Middle frontal gyrus (tissue), 1 donor: ENCODE results near the gene VPS36.
A peak's percentile ranks its signal among the peaks of the same experiment; 100 is the strongest.
"Not testable (repeated sequence)": the region's sequence is repeated elsewhere in the genome, so short reads cannot be mapped to it uniquely, and the experiment has no call there.

Experiments used
- DNase-seq: peaks from one replicate; pipeline ENCODE4 v3.0.0-alpha.2; 2015; ENCODE audit warnings: low spot score; ENCODE audit errors: extremely low spot score

Gene VPS36, protein sequence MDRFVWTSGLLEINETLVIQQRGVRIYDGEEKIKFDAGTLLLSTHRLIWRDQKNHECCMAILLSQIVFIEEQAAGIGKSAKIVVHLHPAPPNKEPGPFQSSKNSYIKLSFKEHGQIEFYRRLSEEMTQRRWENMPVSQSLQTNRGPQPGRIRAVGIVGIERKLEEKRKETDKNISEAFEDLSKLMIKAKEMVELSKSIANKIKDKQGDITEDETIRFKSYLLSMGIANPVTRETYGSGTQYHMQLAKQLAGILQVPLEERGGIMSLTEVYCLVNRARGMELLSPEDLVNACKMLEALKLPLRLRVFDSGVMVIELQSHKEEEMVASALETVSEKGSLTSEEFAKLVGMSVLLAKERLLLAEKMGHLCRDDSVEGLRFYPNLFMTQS

GRCh38 chr13:52450012-52450792, at the start of gene VPS36:
Gene VPS36 (minus strand): TSS chr13:52450634. CDS start chr13:52450594, 40 bp downstream.
- DNase-seq = peak; percentile 92

DNA sequence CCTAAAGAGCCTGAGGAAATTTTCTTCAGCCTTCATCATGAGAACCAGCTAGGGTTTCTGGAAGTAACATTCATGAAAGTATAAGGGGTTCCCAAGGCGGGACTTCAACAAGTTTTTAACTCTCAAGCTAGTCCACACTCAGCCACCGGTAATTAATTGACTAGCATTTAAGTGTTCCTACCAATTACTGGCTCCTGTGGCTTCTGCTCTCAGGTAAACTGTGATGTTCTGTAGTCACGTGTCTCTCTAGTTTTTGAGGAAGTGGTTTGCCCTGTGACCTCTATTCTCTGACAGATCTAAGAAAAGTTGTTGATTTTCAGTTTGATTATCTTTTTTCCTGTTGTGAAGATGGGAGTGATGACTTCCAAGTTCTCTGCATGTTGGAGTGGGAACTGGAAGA, 47.5 kb upstream of the VPS36 start:
- DNase-seq = not testable (repeated sequence)

DNA sequence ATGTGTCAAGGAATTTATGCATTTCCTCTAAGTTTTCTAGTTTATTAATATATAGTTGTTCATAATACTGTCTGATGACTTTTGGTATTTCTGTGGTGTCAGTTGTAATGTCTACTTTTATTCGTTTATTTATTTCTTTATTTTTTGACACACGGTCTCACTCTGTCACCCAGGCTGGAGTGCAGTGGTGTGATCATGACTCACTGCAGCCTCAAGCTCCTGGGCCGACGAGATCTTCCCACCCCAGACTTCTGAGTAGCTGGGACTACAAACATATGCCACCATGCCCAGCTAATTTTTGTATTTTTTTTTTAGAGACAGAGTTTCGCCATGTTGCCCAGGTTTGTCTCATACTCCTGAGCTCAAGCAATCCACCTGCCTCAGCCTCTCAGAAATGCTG, 43.8 kb upstream of the VPS36 start:
- DNase-seq = not testable (repeated sequence)

GRCh38 chr13:52491015-52491414, 40.6 kb upstream of the VPS36 start:
- not testable (repeated sequence) for DNase-seq

DNA sequence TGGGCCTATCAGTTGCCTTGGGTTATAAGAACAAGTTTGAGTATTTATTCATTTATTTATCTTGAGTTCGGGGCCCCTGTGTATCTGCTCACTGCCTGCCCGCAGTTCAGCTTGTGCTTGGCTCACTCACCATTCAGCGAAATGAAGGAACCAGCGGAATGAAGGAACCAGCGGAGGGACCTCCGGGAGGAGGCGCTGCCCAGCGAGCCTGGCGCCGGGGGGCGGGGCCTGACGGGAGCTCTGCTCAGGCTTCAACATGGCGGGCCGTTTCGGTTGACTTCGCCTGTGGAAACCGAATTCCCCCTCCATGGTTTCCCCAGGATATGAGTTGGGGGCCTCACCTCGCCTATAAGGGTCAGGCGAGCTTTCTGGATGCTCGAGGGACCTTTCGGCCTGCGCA, 38.3 kb upstream of the VPS36 start:
- not testable (repeated sequence) for DNase-seq

DNA sequence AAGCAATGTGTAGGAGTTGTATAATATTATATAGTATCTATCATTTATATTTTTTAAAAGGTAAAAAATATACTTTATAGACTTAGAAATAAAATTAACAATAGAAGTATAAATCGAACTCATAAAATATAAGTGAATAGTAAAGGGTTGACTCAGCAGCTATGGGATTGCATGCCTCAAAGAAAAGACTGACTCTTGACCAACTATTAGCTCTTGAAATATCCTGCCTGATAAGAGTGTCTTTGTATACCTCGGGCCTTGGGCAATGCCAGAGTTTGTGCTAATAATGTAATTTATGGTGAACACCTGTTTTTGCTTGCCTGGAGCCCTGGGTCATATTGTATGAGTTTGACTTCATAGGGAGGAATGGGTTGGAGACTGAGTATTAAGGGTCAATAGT, 36.6 kb upstream of the VPS36 start:
- DNase-seq = not testable (repeated sequence)

DNA sequence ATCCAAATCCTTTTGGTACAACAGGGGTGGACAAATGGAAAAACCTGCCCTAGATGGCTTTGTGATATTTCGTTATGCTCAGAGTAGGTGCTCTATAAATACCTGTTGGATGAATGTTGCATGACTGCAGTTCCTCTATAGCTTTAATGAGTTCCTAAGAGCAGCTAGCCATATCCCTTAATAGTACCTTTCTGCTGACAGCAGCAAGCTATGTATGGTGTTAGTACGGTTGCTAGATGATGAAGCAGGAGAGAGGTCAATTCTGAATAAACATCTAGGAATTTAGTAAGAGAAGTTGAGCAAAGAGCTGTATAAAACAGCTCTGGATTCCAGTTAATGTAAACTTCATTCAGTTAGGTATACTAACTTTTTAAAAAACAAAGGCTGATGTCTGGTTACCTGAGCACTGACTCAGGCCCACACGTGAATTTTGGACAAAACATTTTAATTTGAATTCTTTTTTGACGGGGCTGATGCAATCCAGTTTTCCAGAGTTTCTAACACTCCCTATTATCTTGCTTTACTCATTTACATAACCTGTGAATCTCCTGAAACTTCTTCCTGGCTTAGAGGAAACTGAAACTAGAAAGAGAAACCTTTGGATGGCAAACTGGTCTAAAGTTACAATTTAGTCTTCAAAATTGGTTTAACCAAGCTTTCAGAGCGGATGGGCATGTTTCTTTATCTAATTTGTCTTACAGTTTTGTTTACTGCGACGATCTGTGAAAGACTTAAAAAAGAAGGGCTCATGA, 30.4 kb upstream of the VPS36 start:
- DNase-seq = not testable (repeated sequence)

GRCh38 chr13:52468487-52468886, 18.1 kb upstream of the VPS36 start:
- DNase-seq = not testable (repeated sequence)

DNA sequence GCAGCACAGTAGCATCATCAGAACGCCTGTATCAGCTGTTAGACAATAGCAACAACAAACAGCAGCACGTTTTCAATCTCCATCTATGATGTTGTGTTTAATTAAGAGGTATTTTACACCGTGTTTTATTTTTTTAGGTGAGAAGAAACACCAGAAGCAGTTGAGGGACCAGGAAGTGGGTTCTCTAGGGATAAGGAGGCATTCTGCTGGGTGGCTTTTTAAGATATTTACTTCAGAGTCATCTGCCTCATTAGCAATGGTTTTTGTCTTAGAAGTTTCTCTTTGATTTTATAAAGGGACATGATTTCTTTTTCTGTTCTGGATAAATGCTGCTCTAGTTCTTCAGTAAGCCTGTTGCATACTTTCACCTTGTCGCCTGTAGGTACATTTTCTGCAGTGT, 13.1 kb upstream of the VPS36 start:
- DNase-seq = no peak

GRCh38 chr13:52461265-52461664, 10.8 kb upstream of the VPS36 start:
- no peak for DNase-seq

- no peak for DNase-seq
Measured at GRCh38 chr13:52459668-52460067, 9.2 kb upstream of the VPS36 start.

DNA sequence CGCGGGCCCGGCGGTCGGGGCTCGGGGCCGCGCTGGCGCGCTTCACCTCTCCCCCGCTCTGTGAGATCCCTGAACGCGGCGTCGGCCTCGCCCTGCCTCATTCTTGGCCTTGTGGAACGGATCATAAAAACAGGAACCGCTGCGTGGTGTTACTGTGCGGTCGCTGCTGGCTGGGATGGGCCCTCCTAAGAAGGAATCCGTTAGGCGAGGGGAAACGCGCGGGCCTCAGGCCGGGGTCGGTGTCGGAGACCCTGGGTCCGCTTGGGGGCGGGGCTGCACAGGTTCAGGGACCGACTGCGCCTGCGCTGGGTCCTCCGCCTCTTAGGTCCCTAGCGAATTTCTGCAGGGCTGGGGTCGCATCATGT, 5.2 kb upstream of the VPS36 start:
- no peak for DNase-seq

GRCh38 chr13:52454820-52455676, 4.6 kb upstream of the VPS36 start, which contains the start of gene CKAP2:
Gene CKAP2 (plus strand): TSS chr13:52455478. CDS start chr13:52455557, 79 bp downstream.
- peak; percentile 88 for DNase-seq

GRCh38 chr13:52454459-52454819, 4.0 kb upstream of the VPS36 start:
- no peak for DNase-seq

GRCh38 chr13:52452470-52452869, 2.0 kb upstream of the VPS36 start:
- DNase-seq = no peak

DNA sequence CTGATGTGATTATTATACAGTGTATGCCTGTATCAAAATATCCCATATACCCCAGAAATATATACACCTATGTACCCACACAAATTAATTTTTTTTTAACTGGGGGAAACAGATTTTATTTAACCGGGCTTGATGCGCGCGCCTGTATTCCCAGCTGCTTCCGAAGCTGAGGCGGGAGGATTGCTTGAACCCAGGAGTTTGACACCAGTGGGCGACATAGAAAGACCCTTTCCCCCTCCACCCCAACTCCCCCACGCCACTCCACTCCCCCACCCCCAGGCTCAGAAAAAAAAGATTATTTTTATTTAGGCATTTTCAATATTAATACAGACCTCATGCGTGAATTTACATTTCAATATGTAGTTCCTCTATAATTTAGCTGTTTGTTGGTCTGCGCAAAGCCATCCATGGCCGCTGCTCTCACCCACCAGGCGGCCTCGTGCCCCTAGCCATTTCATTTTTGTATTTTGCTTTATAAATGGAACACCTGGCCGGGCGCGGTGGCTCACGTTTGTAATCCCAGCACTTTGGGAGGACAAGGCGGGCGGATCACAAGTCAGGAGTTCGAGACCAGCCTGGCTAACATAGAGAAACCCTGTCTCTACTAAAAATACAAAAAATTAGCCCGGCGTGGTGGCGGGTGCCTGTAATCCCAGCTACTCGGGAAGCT, 836 bp upstream of the VPS36 start:
- no peak for DNase-seq

DNA sequence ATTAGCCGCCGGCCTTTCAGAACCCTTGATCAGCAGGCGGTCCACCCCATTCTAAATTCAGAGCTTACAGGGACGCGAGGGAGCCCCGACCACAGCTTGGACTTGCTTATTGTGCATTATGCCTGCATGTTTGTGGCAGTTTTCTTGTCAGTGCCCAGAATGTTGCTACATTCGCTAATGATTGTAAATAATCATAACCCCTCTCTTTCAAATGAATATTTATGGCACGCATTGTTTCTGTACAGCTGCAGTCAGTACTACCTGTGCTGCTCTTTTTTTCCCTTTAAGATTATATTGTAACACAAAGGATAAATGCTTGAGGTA, 321 bp upstream of the VPS36 start:
- DNase-seq = no peak

DNA sequence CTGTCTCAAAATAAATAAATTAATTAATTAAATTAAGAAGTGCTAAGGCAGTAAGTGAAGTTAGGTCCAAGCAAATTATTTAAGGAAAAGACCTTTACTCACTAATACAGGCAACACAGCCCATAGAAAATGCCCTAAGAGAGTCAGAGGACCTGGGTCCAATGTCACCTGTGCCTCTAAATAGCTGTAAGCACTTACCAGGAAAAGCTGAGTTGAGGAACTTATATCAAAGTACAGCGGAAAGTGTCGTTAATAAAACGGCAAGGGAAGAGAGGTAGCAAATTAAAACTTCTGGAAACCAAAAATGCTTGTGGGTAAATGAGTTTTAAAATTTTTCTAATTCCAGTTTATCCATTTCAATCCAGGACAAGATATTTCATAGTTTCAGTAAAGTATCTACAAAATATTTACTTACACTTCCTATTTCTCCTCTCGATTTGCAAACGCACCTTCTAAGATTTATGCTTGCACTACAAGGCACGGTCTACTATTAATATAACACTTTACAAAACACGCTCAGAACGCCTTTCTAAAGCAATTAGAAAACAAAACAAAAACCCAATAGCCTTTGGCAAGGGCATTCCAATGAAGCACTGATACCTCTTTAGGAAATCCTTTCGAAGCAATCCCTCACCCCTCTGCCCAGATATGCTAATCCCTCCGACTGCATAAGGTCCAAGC, 963 bp downstream of the VPS36 start:
- DNase-seq = no peak

DNA sequence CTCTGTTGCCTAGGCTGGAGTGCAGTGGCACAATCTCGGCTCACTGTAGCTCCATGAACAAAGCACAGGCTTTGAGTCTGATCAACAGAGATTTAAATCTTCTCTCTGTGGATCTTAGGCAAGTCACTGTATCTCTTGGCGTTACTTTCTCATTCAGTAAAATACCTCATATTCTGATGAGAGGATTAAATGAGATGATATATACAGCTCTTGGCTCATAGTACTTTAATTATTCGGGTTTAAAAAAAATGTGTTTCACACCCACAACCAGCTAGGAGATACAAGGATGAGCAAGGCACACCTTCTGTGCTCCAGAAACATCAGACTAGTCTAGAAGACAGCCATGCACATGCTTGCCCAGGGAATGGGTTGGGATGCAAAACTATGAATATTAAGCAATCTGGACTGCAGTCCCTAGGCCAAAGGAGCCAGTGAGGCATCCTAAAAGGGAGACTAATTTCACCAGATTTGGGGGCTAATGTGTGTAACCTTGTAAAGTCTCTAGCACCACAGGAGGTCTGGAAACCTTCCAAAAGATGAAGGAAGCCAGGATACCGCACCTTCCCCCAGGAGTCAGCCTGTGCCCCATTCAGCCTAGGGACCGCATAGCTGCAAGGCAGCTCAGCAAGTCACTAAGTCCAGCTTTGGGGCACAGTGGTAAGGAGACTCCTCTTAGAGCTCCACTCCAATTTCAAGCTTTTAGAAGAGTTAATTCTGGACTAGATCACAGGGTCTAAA, 2.5 kb downstream of the VPS36 start:
- DNase-seq = no peak
